ENCODE data around the gene OR4A5. TPM values are rescaled to one million over a fixed set of nuclear protein-coding genes. Genes with fewer than 3 reads are reported as not detected.
"Not testable (repeated sequence)": the region's sequence is repeated elsewhere in the genome, so short reads cannot be mapped to it uniquely, and the experiment has no call there.

OR4A5 gene, protein sequence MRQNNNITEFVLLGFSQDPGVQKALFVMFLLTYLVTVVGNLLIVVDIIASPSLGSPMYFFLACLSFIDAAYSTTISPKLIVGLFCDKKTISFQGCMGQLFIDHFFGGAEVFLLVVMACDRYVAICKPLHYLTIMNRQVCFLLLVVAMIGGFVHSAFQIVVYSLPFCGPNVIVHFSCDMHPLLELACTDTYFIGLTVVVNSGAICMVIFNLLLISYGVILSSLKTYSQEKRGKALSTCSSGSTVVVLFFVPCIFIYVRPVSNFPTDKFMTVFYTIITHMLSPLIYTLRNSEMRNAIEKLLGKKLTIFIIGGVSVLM
- polyA plus RNA-seq (ENCODE audit: insufficient read length in 4 of 4): not detected

GRCh38 chr11:54706532-54706931, at the start of gene OR4A5:
OR4A5 (plus strand) TSS chr11:54706832; CDS start chr11:54706885, 53 bp downstream.
- not testable (repeated sequence) for DNase-seq (ENCODE audit: low read depth in 4 of 4, low spot score in 3 of 4)

DNA sequence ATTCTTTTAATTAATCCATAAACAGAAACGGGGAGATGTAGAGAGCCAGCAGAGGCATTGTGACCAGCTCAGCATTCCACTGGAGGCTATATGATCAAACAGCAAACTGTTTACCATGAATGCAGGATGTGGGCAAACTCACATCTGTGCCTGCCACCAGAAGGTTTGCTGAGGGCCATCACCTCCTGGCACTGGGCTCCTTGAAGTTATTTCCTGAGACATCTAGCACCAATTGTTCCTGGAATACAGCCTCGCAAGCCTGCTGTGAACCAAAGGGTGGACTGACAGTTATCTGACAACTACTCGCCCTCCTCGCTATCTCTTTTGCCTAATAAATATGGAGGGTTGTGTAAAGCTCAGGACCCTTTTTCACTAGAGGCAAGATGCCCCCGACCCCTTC, 13.5 kb downstream of the OR4A5 start:
- DNase-seq (ENCODE audit: low read depth in 4 of 4, low spot score in 3 of 4): not testable (repeated sequence)

Other genes starting within 250 kb of the OR4A5 start
- gene OR4C46, start 102.8 kb upstream of the OR4A5 start, polyA plus RNA-seq (ENCODE audit: insufficient read length in 4 of 4): not detected

Data from right renal pelvis (tissue), 4 donors.